H1 (cell line): ENCODE results near the gene ELOVL6. TPM values are rescaled to one million over a fixed set of nuclear protein-coding genes. Genes with fewer than 3 reads are reported as not detected.

Source experiments
- CTCF ChIA-PET: fragments of 300-600 bp; sonication (Branson Sonifier 250); formaldehyde crosslinking; loops from one replicate; lab custom pipeline; 2021; ENCODE audit not compliant: partially characterized antibody; lab: Charles Lee
- POLR2A ChIA-PET: fragments of 300-600 bp; sonication (Branson Sonifier 250); formaldehyde crosslinking; loops from one replicate; lab custom pipeline; 2021; ENCODE audit warnings: inconsistent platforms; ENCODE audit not compliant: partially characterized antibody; lab: Charles Lee
- DNase-seq, 2 experiments: peaks; one replicate each; pipeline versions ENCODE4 v3.0.0 to v3.0.0-alpha.2; 2010 to 2022; ENCODE audit warnings: low spot score in 2 of 2, low read depth in 1 of 2, mixed read lengths in 1 of 2
- FAIRE-seq: peaks from 2 replicates; lab custom pipeline; 2011; peaks lifted over from hg19 to GRCh38; lab: Jason Lieb, UNC
- H2AFZ ChIP-seq: 2 replicates; pipeline ENCODE4 v1.8.1; 2012; ENCODE audit warnings: low read length, inconsistent platforms
- H2AK5ac ChIP-seq: 2 replicates; pipeline ENCODE4 v1.6.1; 2013; ENCODE audit warnings: low read depth, low read length
- H2BK120ac ChIP-seq: replicated peaks from 2 replicates; pipeline ENCODE3; 2013; ENCODE audit warnings: low read depth, low read length, inconsistent platforms
- H2BK12ac ChIP-seq: 2 replicates; pipeline ENCODE4 v1.6.1; 2013; ENCODE audit warnings: low read depth, low read length
- H2BK15ac ChIP-seq: 2 replicates; pipeline ENCODE4 v1.6.1; 2013; ENCODE audit warnings: low read length
- H2BK20ac ChIP-seq: 2 replicates; pipeline ENCODE4 v1.6.1; 2013; ENCODE audit warnings: low read length
- H2BK5ac ChIP-seq: 2 replicates; pipeline ENCODE4 v1.6.1; 2013; ENCODE audit warnings: low read depth, low read length
- H3K14ac ChIP-seq: 2 replicates; pipeline ENCODE4 v1.6.1; 2013; ENCODE audit warnings: inconsistent platforms; ENCODE audit not compliant: insufficient read length
- H3K18ac ChIP-seq: 2 replicates; pipeline ENCODE4 v1.6.1; 2013; ENCODE audit warnings: low read length; ENCODE audit errors: extremely low read depth
- H3K23ac ChIP-seq: 2 replicates; pipeline ENCODE4 v1.6.1; 2013; ENCODE audit warnings: inconsistent platforms; ENCODE audit not compliant: insufficient read length
- H3K23me2 ChIP-seq: 2 replicates; pipeline ENCODE4 v1.6.1; 2013; ENCODE audit warnings: low read depth, low read length
- H3K27ac ChIP-seq: 2 replicates; pipeline ENCODE4 v1.6.1; 2011; ENCODE audit warnings: low read depth, low read length, inconsistent platforms
- H3K27me3 ChIP-seq, 4 experiments: replicated peaks in 1 of 4; 1 replicate in 1 of 4; 2 replicates in 3 of 4; pipeline versions ENCODE4 v1.6.1 to v1.8.1; 2011 to 2013; ENCODE audit warnings: low read length in 3 of 4, mild to moderate bottlenecking in 3 of 4, inconsistent platforms in 2 of 4, mixed read lengths in 2 of 4, moderate library complexity in 1 of 4; ENCODE audit not compliant: control insufficient read depth in 3 of 4, insufficient read depth in 3 of 4; ENCODE audit errors: extremely low read depth in 1 of 4
- H3K36me3 ChIP-seq, 4 experiments: 2 replicates each; pipeline versions ENCODE4 v1.6.1 to v1.8.1; 2011 to 2013; ENCODE audit warnings: mild to moderate bottlenecking in 4 of 4, low read length in 3 of 4, moderate library complexity in 2 of 4, control low read depth in 1 of 4, inconsistent platforms in 1 of 4; ENCODE audit not compliant: insufficient read depth in 4 of 4, control insufficient read depth in 2 of 4
- H3K4ac ChIP-seq: replicated peaks from 2 replicates; pipeline ENCODE3; 2013; ENCODE audit warnings: low read length, low read depth, mixed read lengths, inconsistent platforms; ENCODE audit not compliant: insufficient read length
- H3K4me1 ChIP-seq, 4 experiments: replicated peaks in 1 of 4; 1 replicate in 1 of 4; 2 replicates in 3 of 4; pipeline versions ENCODE4 v1.6.1 to v1.8.1; 2011 to 2013; ENCODE audit warnings: low read length in 3 of 4, inconsistent platforms in 2 of 4, mixed read lengths in 1 of 4; ENCODE audit not compliant: insufficient read depth in 4 of 4, control insufficient read depth in 3 of 4
- H3K4me2 ChIP-seq, 2 experiments: 2 replicates each; pipeline versions ENCODE4 v1.6.1 to v1.8.1; 2011 to 2013; ENCODE audit warnings: low read depth in 2 of 2, low read length in 2 of 2, control low read depth in 1 of 2, inconsistent platforms in 1 of 2, mild to moderate bottlenecking in 1 of 2; ENCODE audit not compliant: insufficient read depth in 1 of 2
- H3K4me3 ChIP-seq, 4 experiments: fragments of 200-600, 300-600 bp in 1 of 4; sonication (generic), shearing (Covaris generic), sonication (Bioruptor Twin) in 1 of 4; 2 replicates each; pipeline versions ENCODE4 v1.5.1 to v1.8.1; 2011 to 2016; ENCODE audit warnings: low read length in 4 of 4, low read depth in 3 of 4, control low read depth in 2 of 4, inconsistent platforms in 2 of 4, mild to moderate bottlenecking in 2 of 4, mixed read lengths in 1 of 4, moderate library complexity in 1 of 4; ENCODE audit not compliant: insufficient read depth in 2 of 4; ENCODE audit errors: extremely low read depth in 1 of 4
- H3K56ac ChIP-seq: replicated peaks from 2 replicates; pipeline ENCODE3; 2013; ENCODE audit warnings: low read depth, mild to moderate bottlenecking, mixed read lengths, low read length, inconsistent platforms; ENCODE audit not compliant: insufficient read length
- H3K79me1 ChIP-seq: 2 replicates; pipeline ENCODE4 v1.6.1; 2013; ENCODE audit warnings: low read depth, low read length, control low read depth
- H3K79me2 ChIP-seq, 2 experiments: 2 replicates each; pipeline versions ENCODE4 v1.6.1 to v1.8.1; 2012 to 2013; ENCODE audit warnings: low read length in 2 of 2, mild to moderate bottlenecking in 2 of 2, inconsistent platforms in 1 of 2; ENCODE audit not compliant: insufficient read depth in 2 of 2, control insufficient read depth in 1 of 2
- H3K9ac ChIP-seq, 4 experiments: replicated peaks in 1 of 4; 1 replicate in 1 of 4; 2 replicates in 3 of 4; pipeline versions ENCODE4 v1.6.1 to v1.8.1; 2011 to 2013; ENCODE audit warnings: low read depth in 3 of 4, low read length in 3 of 4, control low read depth in 2 of 4, mild to moderate bottlenecking in 2 of 4, moderate library complexity in 2 of 4, inconsistent platforms in 1 of 4; ENCODE audit errors: extremely low read depth in 1 of 4
- H3K9me3 ChIP-seq, 2 experiments: 2 replicates each; pipeline versions ENCODE4 v1.6.1 to v1.8.1; 2012 to 2013; ENCODE audit warnings: mild to moderate bottlenecking in 2 of 2, moderate library complexity in 2 of 2, control low read depth in 1 of 2, inconsistent platforms in 1 of 2, low read depth in 1 of 2, low read length in 1 of 2, mixed read lengths in 1 of 2; ENCODE audit not compliant: insufficient read depth in 2 of 2
- H4K20me1 ChIP-seq, 2 experiments: replicated peaks in 1 of 2; 2 replicates each; pipeline versions ENCODE3 to v1.8.1; 2011 to 2013; ENCODE audit warnings: inconsistent platforms in 2 of 2, low read length in 2 of 2, mild to moderate bottlenecking in 1 of 2; ENCODE audit not compliant: insufficient read depth in 2 of 2, control insufficient read depth in 1 of 2
- H4K5ac ChIP-seq: 2 replicates; pipeline ENCODE4 v1.6.1; 2013; ENCODE audit warnings: low read length, low read depth, mixed read lengths, inconsistent platforms; ENCODE audit not compliant: insufficient read length
- H4K8ac ChIP-seq: 2 replicates; pipeline ENCODE4 v1.8.0; 2013; ENCODE audit warnings: mild to moderate bottlenecking, moderate library complexity, low read length, inconsistent platforms; ENCODE audit not compliant: insufficient read depth; ENCODE audit errors: extremely low read depth
- H4K91ac ChIP-seq: replicated peaks from 2 replicates; pipeline ENCODE3; 2013; ENCODE audit warnings: low read length, mixed read lengths, inconsistent platforms; ENCODE audit not compliant: insufficient read length
- ATF3 ChIP-seq: IDR thresholded peaks from 2 replicates; pipeline ENCODE4 v1.6.1; 2011; ENCODE audit warnings: low read depth, mild to moderate bottlenecking, low read length; ENCODE audit not compliant: insufficient read depth
- CTCF ChIP-seq, 3 experiments: IDR thresholded peaks; 1 replicate in 2 of 3; 2 replicates in 1 of 3; pipeline versions ENCODE4 v1.5.1 to v1.6.1; 2011; ENCODE audit warnings: low read length in 3 of 3, mild to moderate bottlenecking in 3 of 3, inconsistent platforms in 2 of 3, low read depth in 1 of 3, moderate library complexity in 1 of 3; ENCODE audit not compliant: insufficient read depth in 1 of 3; ENCODE audit errors: control extremely low read depth in 1 of 3
- POLR2A ChIP-seq, 2 experiments: IDR thresholded peaks; 1 replicate in 1 of 2; 2 replicates in 1 of 2; pipeline ENCODE4 v1.6.1; 2011; ENCODE audit warnings: low read depth in 2 of 2, low read length in 2 of 2, mild to moderate bottlenecking in 2 of 2; ENCODE audit errors: control extremely low read depth in 1 of 2
- POU5F1 ChIP-seq: IDR thresholded peaks from 2 replicates; pipeline ENCODE4 v1.6.1; 2011; ENCODE audit warnings: low read depth, mild to moderate bottlenecking, low read length, moderate library complexity
- RBBP5 ChIP-seq: IDR thresholded peaks from 2 replicates; pipeline ENCODE4 v1.7.1; 2012; ENCODE audit warnings: low read depth, mild to moderate bottlenecking, inconsistent platforms, low read length, moderate library complexity, borderline replicate concordance
- SUZ12 ChIP-seq: fragments of 200-600 bp; sonication (generic); IDR thresholded peaks from 2 replicates; pipeline ENCODE4 v1.6.1; 2012; ENCODE audit warnings: mild to moderate bottlenecking, inconsistent platforms, low read length, moderate library complexity, mixed read lengths
- YY1 ChIP-seq: IDR thresholded peaks from 2 replicates; pipeline ENCODE4 v1.6.1; 2011; ENCODE audit warnings: low read depth, mild to moderate bottlenecking, low read length
- WGBS, 2 experiments: shearing (Covaris generic) in 1 of 2; methylation state at CpG; one replicate each; pipeline versions ENCODE4 v1.1.6 to v1.1.7; 2013 to 2015; ENCODE audit warnings: low lambda C conversion rate in 2 of 2, mixed read lengths in 2 of 2, inconsistent platforms in 1 of 2, low coverage in 1 of 2, missing lambda C conversion rate in 1 of 2; ENCODE audit not compliant: insufficient replicate concordance in 2 of 2, insufficient coverage in 1 of 2, insufficient read length in 1 of 2; ENCODE audit errors: extremely low coverage in 1 of 2, missing lambda C conversion rate in 1 of 2; 5-methylcytosine and 5-hydroxymethylcytosine counted together
- polyA plus RNA-seq, 7 experiments: library from polyadenylated mRNA; depleted of rRNA in 3 of 7; stranded (reverse) in 5 of 7; unstranded in 2 of 7; fragments of >200 nt in 5 of 7; fragments of 200-250 nt in 2 of 7; gene quantifications; 1 replicate in 5 of 7; 2 replicates in 1 of 7; 4 replicates in 1 of 7; pipeline versions ENCODE4 v1.2.1 to v1.2.3, GENCODE V29; 2011 to 2013; ENCODE audit warnings: missing spikeins in 2 of 7, mixed read lengths in 2 of 7
- total RNA-seq: library from RNA; stranded (reverse); fragmentation: NEBNext Ultra II Directional; extraction: Animal tissue kit (Norgen Biotek cat#: 25700); gene quantifications from 2 replicates; pipeline ENCODE4 v1.2.1, GENCODE V29; 2021

Gene ELOVL6
- total and polyA plus RNA-seq, 2 of the 8 experiments (the other 6 are each of a cell fraction or from before 2014, with no cell fraction given): 27.8 to 86.6 TPM

- H2AK5ac ChIP-seq: no peak overlapping the region
- TF ChIP-seq SUZ12 (no peak), YY1 (no peak), CTCF (IDR thresholded peaks at IDR 0.05; ENCODE audit: control extremely low read depth in 1 of 3, insufficient read depth in 1 of 3, low read depth in 1 of 3, low read length in 3 of 3) (peak in 2 of 3 experiments; percentile 58 to 78; a peak in 3 of 4 replicates), POU5F1 (no peak), POLR2A (IDR thresholded peaks at IDR 0.05; ENCODE audit: control extremely low read depth in 1 of 2, low read depth in 2 of 2, low read length in 2 of 2) (no peak), RBBP5 (no peak), ATF3 (no peak)
Observed at GRCh38 chr4:110049951-110050925, 148.2 kb downstream of the ELOVL6 start.

More at GRCh38 chr4:110049951-110050925, 148.2 kb downstream of the ELOVL6 start:
- Histone ChIP-seq H3K56ac (no peak overlapping the region), H3K9me3 (no peaks in the 10 kb centered on the region), H3K23me2 (no peaks in the 10 kb centered on the region), H2BK15ac (no peak overlapping the region), H3K4me3 (no peak overlapping the region), H3K14ac (no peak overlapping the region), H4K5ac (no peak overlapping the region), H4K8ac (no peak overlapping the region), H2BK20ac (no peak overlapping the region), H4K20me1 (peaks cover 0 to 1% of the 10 kb centered on the region in 2 experiments), H3K18ac (no peak overlapping the region), H2AFZ (no peak overlapping the region), H2BK12ac (no peak overlapping the region), H3K4me1 (no peaks in the 10 kb centered on the region), H4K91ac (no peak overlapping the region), H3K27me3 (no peaks in the 10 kb centered on the region), H2BK5ac (no peak overlapping the region), H3K4ac (no peak overlapping the region), H3K27ac (no peak overlapping the region), H3K23ac (no peak overlapping the region), H3K79me2 (no peaks in the 10 kb centered on the region), H3K4me2 (no peak overlapping the region), H3K9ac (no peak overlapping the region), H3K79me1 (no peaks in the 10 kb centered on the region), H3K36me3 (peaks cover 0 to 14% (median 9%) of the 10 kb centered on the region in 4 experiments; a peak in 7 of 8 replicates), H2BK120ac (no peak overlapping the region)
- DNase-seq (peak in 1 of 2 experiments; percentile 63), FAIRE-seq (peak; percentile 48)
- POLR2A ChIA-PET: interaction anchor here (0.7 to 1.2 kb wide), 2 partner anchors 19 to 147 kb away, joined by 3 read pairs; no protein-coding TSS in a partner anchor
- 86% methylated on average over 9 of the region's 9 CpGs; no CpG with 5 or more reads in 1 of the 2 experiments for WGBS, 2 experiments
- CTCF ChIA-PET: interaction anchor here (0.6 to 5.6 kb wide), 65 partner anchors 8 to 1639 kb away, joined by 3 to 51 read pairs (median 4); no protein-coding TSS in a partner anchor
